T follicular helper cell (primary cell): ENCODE measurements around the gene HIKESHI.

ENCODE experiments used
- DNase-seq: peaks from one replicate; pipeline ENCODE4 v3.0.0-alpha.2; 2020; ENCODE audit warnings: low read depth

Gene HIKESHI

GRCh38 chr11:86374586-86374985, 72.5 kb downstream of the HIKESHI start, which contains the start of gene CCDC81:
TSS of gene CCDC81 (plus strand) at chr11:86374887. CDS start at chr11:86375164, 277 bp downstream.
- no peak for DNase-seq

GRCh38 chr11:86377972-86378371, 75.9 kb downstream of the HIKESHI start:
- no peak for DNase-seq

- DNase-seq: no peak
Observed at GRCh38 chr11:86380295-86381059, 78.4 kb downstream of the HIKESHI start.

GRCh38 chr11:86383041-86383955, 81.3 kb downstream of the HIKESHI start:
- no peak for DNase-seq

GRCh38 chr11:86386283-86386682, 84.2 kb downstream of the HIKESHI start:
- DNase-seq: no peak

GRCh38 chr11:86386746-86387145, 84.7 kb downstream of the HIKESHI start:
- DNase-seq: no peak

GRCh38 chr11:86388198-86388597, 86.2 kb downstream of the HIKESHI start:
- DNase-seq: no peak

GRCh38 chr11:86390487-86390886, 88.4 kb downstream of the HIKESHI start:
- no peak for DNase-seq

GRCh38 chr11:86395061-86395551, 93.1 kb downstream of the HIKESHI start:
- no peak for DNase-seq
